HG03159 (cell line): ENCODE data around the gene CRMP1.

Source experiments
- ATAC-seq: cut with Tn5 transposase; IDR thresholded peaks from one replicate; pipeline ENCODE4 v1.9.1; 2021; ENCODE audit warnings: mild to moderate bottlenecking, moderate library complexity; ENCODE audit not compliant: unreplicated experiment

The CRMP1 gene

DNA sequence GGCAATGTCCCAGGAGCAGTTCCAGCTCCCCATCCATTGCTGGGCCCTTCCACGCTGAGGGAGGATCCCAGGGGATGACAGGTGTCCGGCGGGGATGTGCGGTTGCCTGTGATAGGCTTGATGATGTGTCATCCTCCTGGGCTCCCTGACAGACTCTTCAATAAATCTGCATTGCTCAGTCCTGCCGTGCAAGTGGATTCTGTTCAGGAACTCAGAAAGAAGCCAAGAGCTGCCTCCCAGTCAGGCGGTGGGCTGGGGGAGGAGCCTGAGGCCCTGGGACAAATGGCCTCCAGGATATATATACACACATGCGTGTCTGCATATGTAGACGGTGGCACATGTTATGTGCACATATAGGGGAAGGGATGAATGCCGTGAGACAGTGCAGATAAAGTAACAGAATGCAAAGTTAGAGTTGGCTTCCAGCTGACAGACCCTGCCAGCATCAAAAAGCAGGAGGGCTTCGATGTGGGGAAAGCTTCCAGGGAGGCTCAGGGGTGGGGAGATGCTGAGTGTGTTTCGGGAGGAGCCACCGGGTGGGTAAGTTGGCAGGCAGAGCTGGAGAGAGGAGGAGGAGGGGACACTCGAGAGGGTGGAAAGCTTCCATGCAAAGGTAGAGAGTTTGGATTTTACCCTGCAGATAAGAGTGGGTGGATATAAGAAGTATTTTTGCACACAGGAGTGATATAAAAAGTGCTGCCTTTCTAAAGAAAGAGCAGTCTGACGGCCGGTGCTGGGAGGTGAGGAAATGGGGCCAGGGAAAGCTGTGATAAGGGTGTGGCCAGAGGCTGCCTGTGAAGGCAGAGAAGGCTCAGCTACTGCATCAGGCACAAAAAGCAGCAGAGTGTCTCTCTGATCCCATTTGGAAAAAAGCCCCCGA is 28.5 kb upstream of the CRMP1 start:
- no peak for ATAC-seq

DNA sequence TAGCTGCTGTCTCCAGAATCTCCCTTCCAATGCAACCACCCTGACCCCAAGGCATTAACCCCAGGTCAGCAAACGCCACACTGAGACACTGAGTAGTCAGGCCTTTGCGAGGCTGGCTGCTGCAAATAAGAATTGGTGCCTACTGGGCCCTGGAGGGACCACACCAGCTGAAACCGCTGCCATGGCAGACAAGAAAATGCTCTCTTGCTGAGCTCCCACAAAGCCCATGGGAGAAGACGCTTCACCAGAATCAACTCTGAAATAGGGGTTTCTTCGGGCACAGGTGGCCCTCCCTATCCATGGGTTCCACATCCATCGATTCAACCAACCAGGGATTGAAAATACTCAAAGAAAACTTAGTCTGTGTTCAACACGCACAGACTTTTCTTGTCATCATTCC is 26.7 kb upstream of the CRMP1 start:
- ATAC-seq, result no peak

GRCh38 chr4:5919044-5919443 is 26.2 kb upstream of the CRMP1 start:
- ATAC-seq, result no peak

- no peak for ATAC-seq
Observed at GRCh38 chr4:5918331-5918985, 25.6 kb upstream of the CRMP1 start.

GRCh38 chr4:5917672-5918071 is 24.8 kb upstream of the CRMP1 start:
- no peak for ATAC-seq

DNA sequence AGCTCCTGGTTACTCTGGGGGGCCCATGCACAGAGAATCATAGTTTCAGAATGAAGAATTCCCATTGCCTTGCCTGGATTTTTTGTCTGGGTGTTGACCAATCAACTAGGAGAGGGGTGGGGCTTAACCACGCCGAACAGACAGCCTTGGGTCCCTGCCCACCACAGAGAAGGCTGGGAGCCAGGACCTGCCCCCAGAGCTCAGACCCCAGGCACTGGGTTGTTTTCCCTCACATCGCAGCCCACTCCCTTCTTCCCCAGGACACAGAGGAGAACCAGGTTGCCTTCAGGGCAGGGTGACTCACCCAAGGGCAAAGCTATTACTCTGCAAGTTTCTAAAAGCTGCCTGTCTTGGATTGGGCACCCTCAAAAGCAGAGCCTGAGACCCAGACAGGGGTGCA is 23.3 kb upstream of the CRMP1 start:
- ATAC-seq, result no peak

- no peak for ATAC-seq
Observed at GRCh38 chr4:5913454-5913853, 20.6 kb upstream of the CRMP1 start.

- no peak for ATAC-seq
Observed at GRCh38 chr4:5912614-5913019, 19.7 kb upstream of the CRMP1 start.

GRCh38 chr4:5908876-5909427 is 16.1 kb upstream of the CRMP1 start:
- ATAC-seq, result no peak

DNA sequence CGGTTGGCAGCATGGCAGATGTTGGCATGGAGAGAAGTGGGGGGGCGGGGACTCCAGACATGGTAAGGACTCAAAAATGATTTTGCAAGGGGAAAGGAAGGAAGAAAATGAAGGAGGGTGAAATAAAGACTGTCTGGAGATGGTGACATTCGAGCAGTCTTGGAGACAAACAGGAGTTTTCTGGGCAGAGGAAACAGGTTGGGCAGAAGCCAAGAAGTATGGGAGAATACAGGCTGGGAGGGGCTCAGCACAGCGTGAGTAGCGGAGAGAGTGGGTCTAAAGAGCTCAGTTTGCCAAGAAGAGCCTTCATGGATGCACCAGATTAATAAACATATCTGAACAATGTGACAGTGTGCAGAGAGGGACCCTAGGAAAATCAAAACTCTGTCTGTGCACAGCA is 13.3 kb upstream of the CRMP1 start:
- no peak for ATAC-seq

- ATAC-seq, result no peak
Observed at GRCh38 chr4:5905714-5906113, 12.8 kb upstream of the CRMP1 start.

DNA sequence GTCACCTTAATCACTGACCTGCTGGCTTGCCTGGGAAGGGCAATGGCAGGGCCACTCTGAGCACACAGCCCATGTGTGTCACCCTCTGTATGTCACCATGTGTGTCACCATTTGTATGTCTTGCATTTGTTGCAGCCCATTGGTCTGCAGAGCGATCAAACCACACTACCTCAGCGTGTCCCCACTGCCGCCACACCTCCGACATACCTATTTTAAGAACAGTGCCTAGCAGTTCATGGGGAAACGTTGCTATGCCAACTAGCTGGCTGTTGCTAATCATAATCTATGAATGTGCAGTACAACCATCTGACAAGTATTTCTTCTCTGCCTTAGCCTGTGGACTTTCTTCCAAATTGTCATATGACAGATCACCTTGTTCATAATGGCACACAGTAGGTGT is 8.0 kb upstream of the CRMP1 start:
- no peak for ATAC-seq

- ATAC-seq, result no peak
Observed at GRCh38 chr4:5899881-5900280, 7.0 kb upstream of the CRMP1 start.

- ATAC-seq, result no peak
Observed at GRCh38 chr4:5899396-5899795, 6.5 kb upstream of the CRMP1 start.

DNA sequence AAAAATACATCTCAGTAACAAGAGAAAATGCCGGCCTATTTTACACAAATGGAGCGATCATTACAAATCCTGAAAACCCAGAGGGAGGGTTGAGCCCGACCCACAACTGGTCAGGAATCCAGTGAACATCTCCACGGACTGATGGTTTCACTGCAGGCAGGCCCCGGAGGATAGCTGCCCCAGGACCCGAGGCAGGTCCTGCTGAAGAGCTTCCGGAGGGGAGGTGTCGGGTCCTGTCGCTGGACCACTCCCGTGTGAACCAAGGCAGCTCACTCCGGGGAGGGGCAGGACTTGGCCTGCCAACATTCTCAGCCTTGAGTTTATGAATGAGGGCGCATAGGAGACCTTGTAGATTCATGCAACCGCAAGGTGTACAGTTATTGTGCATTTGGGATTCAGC is 4.8 kb upstream of the CRMP1 start:
- no peak for ATAC-seq

GRCh38 chr4:5895287-5895686 is 2.4 kb upstream of the CRMP1 start:
- ATAC-seq, result no peak

DNA sequence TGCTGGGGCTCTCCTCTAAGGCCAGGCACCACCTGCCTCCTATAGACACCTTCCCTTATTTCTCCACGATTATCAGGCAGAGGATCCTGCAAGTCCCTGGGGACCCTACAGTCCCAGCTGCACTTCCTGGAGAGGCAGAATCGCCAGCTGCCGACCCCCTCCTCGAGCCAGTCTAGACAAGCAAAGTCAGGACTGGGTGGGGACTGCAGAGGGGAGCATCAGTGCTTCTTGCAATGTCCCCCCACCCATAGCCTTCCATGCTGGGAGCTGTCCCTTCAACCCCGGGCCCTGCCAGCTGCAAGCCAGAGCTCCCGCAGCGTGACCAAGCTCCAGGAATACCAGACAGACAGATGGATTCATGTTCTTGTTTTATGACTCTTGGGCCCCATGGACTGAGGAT is 1.4 kb upstream of the CRMP1 start:
- ATAC-seq, result no peak

DNA sequence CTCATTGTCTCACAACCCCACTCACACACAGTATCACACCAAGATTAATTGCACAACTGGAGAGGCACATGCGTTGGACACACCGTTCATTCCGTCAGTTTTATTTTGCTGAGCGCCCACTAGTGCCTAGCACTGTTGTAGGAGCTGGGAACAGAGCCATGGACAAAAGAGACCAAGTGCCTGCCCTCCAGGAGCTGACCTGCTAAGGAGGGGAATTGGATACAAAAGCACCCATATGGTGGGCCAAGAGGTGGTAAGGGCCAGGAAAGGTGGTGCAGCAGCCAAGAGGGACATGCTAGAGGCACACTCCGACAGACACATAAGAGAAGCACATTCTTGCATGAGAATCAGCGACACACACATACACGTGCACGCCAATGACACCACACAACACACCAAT is 705 bp upstream of the CRMP1 start:
- ATAC-seq, result no peak

- no peak for ATAC-seq
Observed at GRCh38 chr4:5892323-5893003, 423 bp downstream of the CRMP1 start.

DNA sequence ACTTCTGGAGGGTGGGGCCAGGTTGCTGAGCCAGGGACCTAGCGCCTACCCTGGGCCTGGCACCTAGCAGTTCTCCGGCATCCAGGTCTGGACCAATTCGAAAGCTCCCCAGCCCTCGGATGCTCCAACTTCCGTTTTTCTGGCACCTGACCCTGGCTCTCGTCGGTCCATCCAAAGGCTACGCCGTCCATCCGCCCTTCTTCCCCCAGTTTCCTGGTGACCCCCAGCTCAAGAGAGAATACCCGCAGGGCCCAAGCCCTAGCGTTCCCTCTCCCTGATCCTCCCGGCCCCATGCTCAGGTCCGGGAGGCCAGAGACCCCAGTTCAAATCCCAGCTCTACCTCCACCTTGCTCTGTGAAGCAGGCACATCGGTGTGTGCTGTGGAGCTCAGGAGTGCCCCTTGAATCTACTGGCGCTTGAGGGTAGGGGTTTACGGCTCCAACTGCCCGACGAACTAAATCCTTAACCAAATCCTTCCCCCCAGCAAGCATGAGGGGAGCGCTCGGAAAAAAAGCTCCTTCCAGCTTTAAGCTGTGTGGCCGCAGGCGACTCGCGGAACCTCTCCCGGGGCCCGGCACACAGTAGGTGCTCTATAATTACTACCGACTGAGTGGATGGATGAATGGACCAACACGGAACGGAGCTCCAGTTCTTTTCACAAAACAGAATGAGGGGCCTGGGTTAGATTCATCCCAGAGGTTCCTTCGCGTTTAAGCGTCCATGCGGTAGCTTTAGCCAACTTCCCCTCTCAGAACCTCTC is 1.1 kb downstream of the CRMP1 start:
- ATAC-seq, result no peak
